Amygdala (tissue), 56 donors: Measurements from ENCODE around the gene PHACTR3.

ENCODE experiments used
- DNase-seq, 56 donors: peaks; one replicate each; lab custom pipeline; 2025; lab: John Stamatoyannopoulos, UW

PHACTR3 gene

GRCh38 chr20:59743767-59744485 lies 139.6 kb downstream of the PHACTR3 start:
- peak in 6 of 56 donors; percentile 5 to 41 (median 24) for DNase-seq

GRCh38 chr20:59744756-59745155 lies 140.4 kb downstream of the PHACTR3 start:
- DNase-seq, result no peak

- no peak for DNase-seq
Measured at GRCh38 chr20:59745201-59745600, 140.9 kb downstream of the PHACTR3 start.

GRCh38 chr20:59745716-59746115 lies 141.4 kb downstream of the PHACTR3 start:
- no peak for DNase-seq

GRCh38 chr20:59746155-59746554 lies 141.8 kb downstream of the PHACTR3 start:
- no peak for DNase-seq

GRCh38 chr20:59747671-59748515 lies 143.6 kb downstream of the PHACTR3 start:
- DNase-seq, result no peak

- DNase-seq, result no peak
Measured at GRCh38 chr20:59748619-59749191, 144.4 kb downstream of the PHACTR3 start.

- DNase-seq, result peak in 12 of 56 donors; percentile 8 to 42 (median 26)
Measured at GRCh38 chr20:59749301-59749700, 145.0 kb downstream of the PHACTR3 start.

GRCh38 chr20:59750209-59750840 lies 146.0 kb downstream of the PHACTR3 start:
- DNase-seq, result peak in 4 of 56 donors; percentile 17 to 32 (median 26)

GRCh38 chr20:59751075-59751711 lies 146.9 kb downstream of the PHACTR3 start:
- DNase-seq, result peak in 54 of 56 donors; percentile 12 to 87 (median 67)

GRCh38 chr20:59752101-59752586 lies 147.8 kb downstream of the PHACTR3 start:
- peak in 29 of 56 donors; percentile 5 to 60 (median 35) for DNase-seq

GRCh38 chr20:59752704-59753460 lies 148.5 kb downstream of the PHACTR3 start:
- peak in 7 of 56 donors; percentile 11 to 53 (median 25) for DNase-seq

- no peak for DNase-seq
Measured at GRCh38 chr20:59753836-59754235, 149.5 kb downstream of the PHACTR3 start.

GRCh38 chr20:59754551-59754950 lies 150.2 kb downstream of the PHACTR3 start:
- no peak for DNase-seq

GRCh38 chr20:59756241-59756640 lies 151.9 kb downstream of the PHACTR3 start:
- DNase-seq, result no peak

- DNase-seq, result no peak
Measured at GRCh38 chr20:59764037-59764436, 159.7 kb downstream of the PHACTR3 start.

- DNase-seq, result no peak
Measured at GRCh38 chr20:59765599-59766177, 161.3 kb downstream of the PHACTR3 start.

GRCh38 chr20:59767656-59768055 lies 163.3 kb downstream of the PHACTR3 start:
- no peak for DNase-seq

- no peak for DNase-seq
Measured at GRCh38 chr20:59770270-59770669, 165.9 kb downstream of the PHACTR3 start.
